Activated naive CD4-positive, alpha-beta T cell treated with anti-CD3 and anti-CD28 coated beads, Interleukin-2, amount 50 U/mL, for 72 hours (primary cell): ENCODE measurements around the gene UBAC1. TPM values are rescaled to one million over a fixed set of nuclear protein-coding genes. Genes with fewer than 3 reads are reported as not detected.

ENCODE experiments used
- ATAC-seq, 2 donors: fragments of 150-1000 bp; cut with Tn5 transposase; 2 replicates each; pipeline ENCODE4 v1.10.0; 2021; ENCODE audit warnings: mild to moderate bottlenecking in 2 of 2, moderate library complexity in 2 of 2
- DNase-seq, 2 donors: peaks; one replicate each; pipeline ENCODE4 v3.0.0; 2021 to 2022; ENCODE audit warnings: low spot score in 2 of 2
- H3K27ac Mint-ChIP-seq, 2 donors: one replicate each; pipeline ENCODE4 v1.8.0; 2022; ENCODE audit warnings: mild to moderate bottlenecking in 2 of 2, mixed read lengths in 2 of 2
- H3K36me3 Mint-ChIP-seq, 2 donors: one replicate each; pipeline ENCODE4 v1.8.0; 2022; ENCODE audit warnings: mixed read lengths in 2 of 2
- H3K9me3 Mint-ChIP-seq, 2 donors: one replicate each; pipeline ENCODE4 v1.8.0; 2022; ENCODE audit warnings: mixed read lengths in 2 of 2
- total RNA-seq, 2 donors: library from RNA; stranded (reverse); gene quantifications; one replicate each; pipeline ENCODE4 v1.2.3, GENCODE V29; 2022

The UBAC1 gene
- total RNA-seq, 2 donors from 2014 or later, result 39.8 to 46.7 TPM

GRCh38 chr9:135997090-135998015 lies 36.2 kb upstream of the UBAC1 start:
- no peak overlapping the region for H3K27ac Mint-ChIP-seq
- DNase-seq, result no peak
- no peaks in the 10 kb centered on the region for H3K9me3 Mint-ChIP-seq
- H3K36me3 Mint-ChIP-seq, result no peaks in the 10 kb centered on the region
- no peak for ATAC-seq

GRCh38 chr9:135995816-135996215 lies 34.6 kb upstream of the UBAC1 start:
- DNase-seq (no peak), ATAC-seq (no peak)
- H3K9me3 Mint-ChIP-seq, result no peaks in the 10 kb centered on the region
- no peaks in the 10 kb centered on the region for H3K36me3 Mint-ChIP-seq
- no peak overlapping the region for H3K27ac Mint-ChIP-seq

- no peaks in the 10 kb centered on the region for H3K36me3 Mint-ChIP-seq
- no peak for ATAC-seq
- no peak overlapping the region for H3K27ac Mint-ChIP-seq
- H3K9me3 Mint-ChIP-seq, result no peaks in the 10 kb centered on the region
- DNase-seq, result no peak
These were observed 33.5 kb upstream of the UBAC1 start for GRCh38 chr9:135994501-135995192.

GRCh38 chr9:135993765-135994500 lies 32.8 kb upstream of the UBAC1 start:
- no peak for ATAC-seq

GRCh38 chr9:135993409-135993742 lies 32.2 kb upstream of the UBAC1 start:
- no peak for DNase-seq
- Mint-ChIP-seq H3K9me3 (no peaks in the 10 kb centered on the region), H3K27ac (no peak overlapping the region), H3K36me3 (no peaks in the 10 kb centered on the region)
- no peak for ATAC-seq

More at GRCh38 chr9:135993765-135994500, 32.8 kb upstream of the UBAC1 start:
- Mint-ChIP-seq H3K9me3 (no peaks in the 10 kb centered on the region), H3K27ac (no peak overlapping the region), H3K36me3 (no peaks in the 10 kb centered on the region)
- DNase-seq, result no peak

GRCh38 chr9:135992486-135993408 lies 31.6 kb upstream of the UBAC1 start:
- Mint-ChIP-seq H3K36me3 (no peaks in the 10 kb centered on the region), H3K27ac (peak overlapping the region in 1 of 2 donors; percentile 75), H3K9me3 (no peaks in the 10 kb centered on the region)
- peak; percentile 50 to 77 for ATAC-seq
- peak in 1 of 2 donors; percentile 39 for DNase-seq

- H3K27ac Mint-ChIP-seq, result peak overlapping the region; percentile 44 to 66
- ATAC-seq (no peak), DNase-seq (no peak)
- H3K36me3 Mint-ChIP-seq, result no peaks in the 10 kb centered on the region
- no peaks in the 10 kb centered on the region for H3K9me3 Mint-ChIP-seq
These were observed 30.6 kb upstream of the UBAC1 start for GRCh38 chr9:135991771-135992170.

- no peaks in the 10 kb centered on the region for H3K9me3 Mint-ChIP-seq
- ATAC-seq, result peak; percentile 28 to 70
- H3K36me3 Mint-ChIP-seq, result no peaks in the 10 kb centered on the region
- peak in 1 of 2 donors; percentile 23 for DNase-seq
- peak overlapping the region in 1 of 2 donors; percentile 66 for H3K27ac Mint-ChIP-seq
These were observed 29.6 kb upstream of the UBAC1 start for GRCh38 chr9:135990468-135991429.

GRCh38 chr9:135989722-135990467 lies 28.7 kb upstream of the UBAC1 start:
- ATAC-seq (peak; percentile 19 to 25), DNase-seq (no peak)
- Mint-ChIP-seq H3K9me3 (no peaks in the 10 kb centered on the region), H3K36me3 (no peaks in the 10 kb centered on the region), H3K27ac (no peak overlapping the region)

- H3K27ac Mint-ChIP-seq, result no peak overlapping the region
- H3K9me3 Mint-ChIP-seq, result no peaks in the 10 kb centered on the region
- no peak for ATAC-seq
These were observed 28.0 kb upstream of the UBAC1 start for GRCh38 chr9:135989157-135989556.

GRCh38 chr9:135988493-135988892 lies 27.3 kb upstream of the UBAC1 start:
- Mint-ChIP-seq H3K36me3 (no peaks in the 10 kb centered on the region), H3K27ac (no peak overlapping the region), H3K9me3 (no peaks in the 10 kb centered on the region)
- no peak for ATAC-seq
- no peak for DNase-seq

More at GRCh38 chr9:135989157-135989556, 28.0 kb upstream of the UBAC1 start:
- no peaks in the 10 kb centered on the region for H3K36me3 Mint-ChIP-seq
- DNase-seq, result no peak

- Mint-ChIP-seq H3K9me3 (no peaks in the 10 kb centered on the region), H3K27ac (no peak overlapping the region), H3K36me3 (no peaks in the 10 kb centered on the region)
- DNase-seq (no peak), ATAC-seq (no peak)
These were observed 26.7 kb upstream of the UBAC1 start for GRCh38 chr9:135987838-135988404.

GRCh38 chr9:135986605-135987004 lies 25.4 kb upstream of the UBAC1 start:
- DNase-seq (no peak), ATAC-seq (no peak)
- H3K9me3 Mint-ChIP-seq, result no peaks in the 10 kb centered on the region
- H3K27ac Mint-ChIP-seq, result no peak overlapping the region
- H3K36me3 Mint-ChIP-seq, result no peaks in the 10 kb centered on the region

GRCh38 chr9:135985889-135986288 lies 24.7 kb upstream of the UBAC1 start:
- ATAC-seq, result no peak
- Mint-ChIP-seq H3K9me3 (no peaks in the 10 kb centered on the region), H3K36me3 (no peaks in the 10 kb centered on the region), H3K27ac (peak overlapping the region in 1 of 2 donors; percentile 7)
- no peak for DNase-seq
